Measurements from ENCODE around the gene A2M. TPM values are rescaled to one million over a fixed set of nuclear protein-coding genes. Genes with fewer than 3 reads are reported as not detected.

The A2M gene
- total RNA-seq, 1 experiment from 2014 or later = not detected

DNA sequence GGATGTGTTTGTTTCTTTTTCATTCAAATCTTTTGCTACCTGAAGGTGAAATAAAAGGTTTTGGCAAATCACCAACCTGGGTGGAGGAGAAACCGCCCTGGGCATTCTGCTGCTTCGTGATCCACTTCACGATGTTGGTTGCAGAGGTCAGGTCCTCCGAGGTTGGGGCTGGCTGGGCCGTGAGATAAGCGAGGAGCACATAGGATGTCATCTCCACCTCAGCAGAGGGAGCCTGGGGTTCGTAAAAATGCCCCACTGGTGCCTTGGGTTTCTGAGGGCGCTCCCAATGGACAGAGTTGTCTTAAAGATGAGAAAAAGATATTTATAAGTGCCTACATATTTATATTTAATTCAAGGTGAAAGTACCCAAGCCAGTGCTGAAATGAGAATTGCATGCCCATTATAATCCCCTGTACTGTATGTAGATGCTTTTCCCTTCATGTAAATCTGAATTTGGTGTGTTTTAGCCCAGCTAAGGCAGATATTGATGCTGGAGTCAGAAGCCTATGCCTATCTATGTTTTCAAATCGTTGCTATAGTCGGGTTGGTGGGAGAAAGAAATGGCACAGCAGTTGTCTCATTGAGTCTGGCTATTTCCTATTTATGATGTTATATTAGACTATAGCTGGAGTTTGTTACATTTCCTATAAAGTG is 41.1 kb downstream of the A2M start:
- BruUV-seq (replicated peaks) = no TSS peak
- H3K4me3 ChIP-seq (ENCODE audit: low read length) = no peak overlapping the region
- H3K27me3 ChIP-seq (ENCODE audit: low read length) = no peaks in the 10 kb centered on the region
- no peaks in the 10 kb centered on the region for H3K79me2 ChIP-seq (ENCODE audit: low read length)
- TF ChIP-seq EZH2phosphoT487 (IDR thresholded peaks at IDR 0.05; ENCODE audit: borderline replicate concordance, low read length) (no peak), EZH2 (IDR thresholded peaks at IDR 0.05; ENCODE audit: low read length, unreplicated experiment) (no peak)
- TF ChIP-seq, protein P1, sequence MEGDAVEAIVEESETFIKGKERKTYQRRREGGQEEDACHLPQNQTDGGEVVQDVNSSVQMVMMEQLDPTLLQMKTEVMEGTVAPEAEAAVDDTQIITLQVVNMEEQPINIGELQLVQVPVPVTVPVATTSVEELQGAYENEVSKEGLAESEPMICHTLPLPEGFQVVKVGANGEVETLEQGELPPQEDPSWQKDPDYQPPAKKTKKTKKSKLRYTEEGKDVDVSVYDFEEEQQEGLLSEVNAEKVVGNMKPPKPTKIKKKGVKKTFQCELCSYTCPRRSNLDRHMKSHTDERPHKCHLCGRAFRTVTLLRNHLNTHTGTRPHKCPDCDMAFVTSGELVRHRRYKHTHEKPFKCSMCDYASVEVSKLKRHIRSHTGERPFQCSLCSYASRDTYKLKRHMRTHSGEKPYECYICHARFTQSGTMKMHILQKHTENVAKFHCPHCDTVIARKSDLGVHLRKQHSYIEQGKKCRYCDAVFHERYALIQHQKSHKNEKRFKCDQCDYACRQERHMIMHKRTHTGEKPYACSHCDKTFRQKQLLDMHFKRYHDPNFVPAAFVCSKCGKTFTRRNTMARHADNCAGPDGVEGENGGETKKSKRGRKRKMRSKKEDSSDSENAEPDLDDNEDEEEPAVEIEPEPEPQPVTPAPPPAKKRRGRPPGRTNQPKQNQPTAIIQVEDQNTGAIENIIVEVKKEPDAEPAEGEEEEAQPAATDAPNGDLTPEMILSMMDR (conservative IDR thresholded peaks at IDR 0.05; ENCODE audit: low read depth, low read length) = no peak
- H3K4me2 ChIP-seq (ENCODE audit: low read length) = no peak overlapping the region
- no peaks in the 10 kb centered on the region for H3K4me1 ChIP-seq (ENCODE audit: insufficient read depth, low read length)
- no peaks in the 10 kb centered on the region for H3K36me3 ChIP-seq (ENCODE audit: low read depth, low read length)
- no peaks in the 10 kb centered on the region for H3K9me3 ChIP-seq (ENCODE audit: low read length)
- intact Hi-C loops (cut with micrococcal nuclease) = no loop called here
- ChIA-PET POLR2A (ENCODE audit: unreplicated experiment) (no interaction called here), CTCF (no interaction called here)
- ATAC-seq (no peak), DNase-seq (no peak)
- H3K27ac ChIP-seq (ENCODE audit: low read length) = no peak overlapping the region
- no peak overlapping the region for H3K9ac ChIP-seq (ENCODE audit: low read length)
- H2AFZ ChIP-seq (ENCODE audit: low read length) = no peak overlapping the region
- H4K20me1 ChIP-seq (ENCODE audit: low read length) = no peaks in the 10 kb centered on the region
- no peaks in the 10 kb centered on the region for H3F3A ChIP-seq (ENCODE audit: low read length, unreplicated experiment)
- H3K9me2 ChIP-seq (replicated peaks; ENCODE audit: low read length) = no peaks in the 10 kb centered on the region

DNA sequence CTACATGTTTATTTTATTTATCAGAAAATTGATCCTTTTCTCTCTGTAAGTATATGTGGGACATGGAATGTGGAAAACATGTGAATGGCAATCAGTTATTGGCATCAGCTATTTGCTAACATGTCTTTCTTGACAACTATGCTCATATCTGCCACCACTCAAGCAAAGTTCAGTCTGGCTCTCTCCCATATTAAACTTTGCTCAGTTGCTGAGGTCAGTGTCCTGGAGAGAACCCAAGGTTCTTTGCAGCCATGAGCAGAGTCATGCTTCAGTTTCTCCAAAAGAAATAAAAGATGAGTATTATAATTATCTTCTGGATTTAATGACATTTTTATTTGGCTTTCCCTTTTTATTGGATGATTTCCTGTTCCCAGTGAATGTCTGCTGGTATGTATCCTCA is 42.6 kb downstream of the A2M start:
- Histone ChIP-seq H2AFZ (ENCODE audit: low read length) (no peak overlapping the region), H3K9me3 (ENCODE audit: low read length) (no peaks in the 10 kb centered on the region), H3K9me2 (replicated peaks; ENCODE audit: low read length) (no peaks in the 10 kb centered on the region), H3K4me3 (ENCODE audit: low read length) (no peak overlapping the region), H3F3A (ENCODE audit: low read length, unreplicated experiment) (no peaks in the 10 kb centered on the region), H3K27ac (ENCODE audit: low read length) (no peak overlapping the region), H3K4me2 (ENCODE audit: low read length) (no peak overlapping the region), H3K36me3 (ENCODE audit: low read depth, low read length) (no peaks in the 10 kb centered on the region), H3K79me2 (ENCODE audit: low read length) (no peaks in the 10 kb centered on the region), H3K4me1 (ENCODE audit: insufficient read depth, low read length) (no peaks in the 10 kb centered on the region), H3K9ac (ENCODE audit: low read length) (no peak overlapping the region), H4K20me1 (ENCODE audit: low read length) (no peaks in the 10 kb centered on the region), H3K27me3 (ENCODE audit: low read length) (no peaks in the 10 kb centered on the region)
- BruUV-seq (replicated peaks) = no TSS peak
- ATAC-seq = no peak
- intact Hi-C loops (cut with micrococcal nuclease) = no loop called here
- no peak for DNase-seq
- POLR2A ChIA-PET (ENCODE audit: unreplicated experiment) = no interaction called here
- TF ChIP-seq EZH2phosphoT487 (IDR thresholded peaks at IDR 0.05; ENCODE audit: borderline replicate concordance, low read length) (no peak), EZH2 (IDR thresholded peaks at IDR 0.05; ENCODE audit: low read length, unreplicated experiment) (no peak)
- TF ChIP-seq, protein P1 (conservative IDR thresholded peaks at IDR 0.05; ENCODE audit: low read depth, low read length) = no peak
- CTCF ChIA-PET = no interaction called here

DNA sequence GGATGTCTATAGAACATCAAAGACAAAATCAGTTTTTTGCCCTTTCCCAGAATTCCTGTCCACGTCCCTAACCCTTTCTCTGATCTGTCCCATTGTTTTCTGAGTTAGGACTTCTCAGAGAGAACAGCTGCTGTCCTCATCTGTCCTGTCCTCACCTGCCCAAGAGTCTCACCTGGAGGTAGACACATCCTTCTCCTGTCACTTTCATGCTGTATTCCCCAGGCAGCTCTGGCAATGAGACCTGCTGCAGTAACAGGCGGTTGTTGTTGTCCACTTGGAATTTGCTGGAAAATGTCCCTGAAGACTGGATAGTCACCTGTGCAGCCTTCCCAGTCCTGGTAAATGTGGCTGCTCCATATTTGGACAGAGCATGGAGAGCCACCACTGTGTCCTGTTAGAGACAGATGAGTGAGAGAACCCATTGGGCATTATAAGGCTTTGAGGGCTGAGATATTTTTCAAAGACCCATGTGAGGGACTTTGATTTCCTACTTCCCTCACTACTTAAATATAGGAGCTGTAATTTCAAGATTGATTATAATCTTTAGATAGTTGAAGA is 43.2 kb downstream of the A2M start:
- TF ChIP-seq, protein P1 (conservative IDR thresholded peaks at IDR 0.05; ENCODE audit: low read depth, low read length) = no peak
- TF ChIP-seq EZH2 (IDR thresholded peaks at IDR 0.05; ENCODE audit: low read length, unreplicated experiment) (no peak), EZH2phosphoT487 (IDR thresholded peaks at IDR 0.05; ENCODE audit: borderline replicate concordance, low read length) (no peak)
- no peaks in the 10 kb centered on the region for H3K79me2 ChIP-seq (ENCODE audit: low read length)
- H4K20me1 ChIP-seq (ENCODE audit: low read length) = no peaks in the 10 kb centered on the region
- H3K9me3 ChIP-seq (ENCODE audit: low read length) = no peaks in the 10 kb centered on the region
- H3K9me2 ChIP-seq (replicated peaks; ENCODE audit: low read length) = no peaks in the 10 kb centered on the region
- no peak overlapping the region for H2AFZ ChIP-seq (ENCODE audit: low read length)
- no peaks in the 10 kb centered on the region for H3F3A ChIP-seq (ENCODE audit: low read length, unreplicated experiment)
- intact Hi-C loops (cut with micrococcal nuclease) = no loop called here
- no peaks in the 10 kb centered on the region for H3K27me3 ChIP-seq (ENCODE audit: low read length)
- ChIA-PET POLR2A (ENCODE audit: unreplicated experiment) (no interaction called here), CTCF (no interaction called here)
- no peak for ATAC-seq
- DNase-seq = no peak
- no peaks in the 10 kb centered on the region for H3K36me3 ChIP-seq (ENCODE audit: low read depth, low read length)
- no peak overlapping the region for H3K9ac ChIP-seq (ENCODE audit: low read length)
- BruUV-seq (replicated peaks) = no TSS peak
- no peak overlapping the region for H3K27ac ChIP-seq (ENCODE audit: low read length)
- no peak overlapping the region for H3K4me3 ChIP-seq (ENCODE audit: low read length)
- no peak overlapping the region for H3K4me2 ChIP-seq (ENCODE audit: low read length)
- H3K4me1 ChIP-seq (ENCODE audit: insufficient read depth, low read length) = no peaks in the 10 kb centered on the region

All from PC-3 (cell line).